H7 (cell line): Measurements from ENCODE around the gene MOG. TPM values are rescaled to one million over a fixed set of nuclear protein-coding genes. Genes with fewer than 3 reads are reported as not detected.
A peak's percentile ranks its signal among the peaks of the same experiment; 100 is the strongest.
"Not testable (repeated sequence)": the region's sequence is repeated elsewhere in the genome, so short reads cannot be mapped to it uniquely, and the experiment has no call there.

ENCODE experiments used
- DNase-seq: peaks from one replicate; pipeline ENCODE4 v3.0.0; 2012
- H3K27me3 ChIP-seq: 2 replicates; pipeline ENCODE4 v1.6.0; 2011; ENCODE audit warnings: mild to moderate bottlenecking, low read length; ENCODE audit not compliant: control insufficient read depth, insufficient read depth
- H3K36me3 ChIP-seq: replicated peaks from 2 replicates; pipeline ENCODE4 v1.5.1; 2011; ENCODE audit warnings: low read length; ENCODE audit not compliant: control insufficient read depth, insufficient read depth
- H3K4me3 ChIP-seq: 2 replicates; pipeline ENCODE4 v1.5.1; 2011; ENCODE audit warnings: low read depth, mild to moderate bottlenecking, control low read depth, low read length, moderate library complexity; ENCODE audit not compliant: insufficient read depth
- total RNA-seq: library from RNA; depleted of rRNA; stranded (reverse); fragments of >200 nt; shearing (Covaris generic); gene quantifications from 2 replicates; pipeline ENCODE4 v1.2.3, GENCODE V29; 2014

MOG gene
- total RNA-seq, 1 experiment from 2014 or later: 1.4 TPM

- H3K36me3 ChIP-seq: no peaks in the 10 kb centered on the region
- H3K4me3 ChIP-seq: no peak overlapping the region
- no peaks in the 10 kb centered on the region for H3K27me3 ChIP-seq
- DNase-seq: no peak
Observed at GRCh38 chr6:29655658-29656057, 1.2 kb upstream of the MOG start.

GRCh38 chr6:29656157-29656556, 735 bp upstream of the MOG start:
- H3K36me3 ChIP-seq: no peaks in the 10 kb centered on the region
- H3K27me3 ChIP-seq: no peaks in the 10 kb centered on the region
- H3K4me3 ChIP-seq: no peak overlapping the region
- no peak for DNase-seq

- Histone ChIP-seq H3K27me3 (no peaks in the 10 kb centered on the region), H3K4me3 (no peak overlapping the region), H3K36me3 (no peaks in the 10 kb centered on the region)
- DNase-seq: no peak
Observed at GRCh38 chr6:29661071-29661470, 4.2 kb downstream of the MOG start.

- not testable (repeated sequence) for H3K36me3 ChIP-seq, H3K4me3 ChIP-seq, H3K27me3 ChIP-seq
- peak; percentile 54 for DNase-seq
Observed at GRCh38 chr6:29661502-29662141, 4.7 kb downstream of the MOG start.

DNA sequence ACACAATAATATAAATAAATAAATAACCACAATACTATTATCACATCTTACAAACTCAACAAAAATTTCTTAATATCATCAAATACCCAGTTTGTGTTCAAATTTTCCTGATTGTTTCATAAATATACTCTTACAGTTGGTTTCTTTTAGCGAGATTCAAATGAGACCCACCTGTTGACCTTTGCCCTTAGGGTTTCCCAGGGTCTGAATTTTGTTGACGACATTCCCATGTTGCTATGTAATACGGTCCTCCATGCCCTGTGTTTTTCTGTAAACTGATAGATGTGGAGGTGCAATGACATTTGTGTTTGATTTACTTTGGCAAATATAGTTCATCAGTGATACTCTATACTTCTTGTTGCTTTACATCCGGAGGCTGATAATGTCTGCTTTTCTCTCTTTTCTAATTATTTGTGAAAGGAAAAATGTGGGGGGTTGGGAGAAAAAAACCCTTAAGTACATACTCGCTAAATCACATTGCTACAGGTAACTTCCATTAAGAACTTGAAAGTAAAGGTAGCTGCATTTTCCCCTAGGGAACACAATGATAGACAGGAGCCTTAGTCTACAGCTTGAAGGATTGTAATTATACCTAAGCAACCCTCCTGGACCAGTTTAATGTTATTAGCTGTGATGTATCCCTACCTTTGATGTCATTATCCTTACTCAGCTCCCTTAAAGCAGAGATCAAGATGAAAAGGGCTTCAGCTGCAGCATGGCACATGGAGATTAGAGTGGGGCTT, 6.6 kb downstream of the MOG start:
- Histone ChIP-seq H3K27me3 (no peaks in the 10 kb centered on the region), H3K4me3 (no peak overlapping the region), H3K36me3 (no peaks in the 10 kb centered on the region)
- no peak for DNase-seq

- DNase-seq: no peak
- Histone ChIP-seq H3K36me3 (no peaks in the 10 kb centered on the region), H3K4me3 (no peak overlapping the region), H3K27me3 (no peaks in the 10 kb centered on the region)
Observed at GRCh38 chr6:29665942-29666825, 9.3 kb downstream of the MOG start.

DNA sequence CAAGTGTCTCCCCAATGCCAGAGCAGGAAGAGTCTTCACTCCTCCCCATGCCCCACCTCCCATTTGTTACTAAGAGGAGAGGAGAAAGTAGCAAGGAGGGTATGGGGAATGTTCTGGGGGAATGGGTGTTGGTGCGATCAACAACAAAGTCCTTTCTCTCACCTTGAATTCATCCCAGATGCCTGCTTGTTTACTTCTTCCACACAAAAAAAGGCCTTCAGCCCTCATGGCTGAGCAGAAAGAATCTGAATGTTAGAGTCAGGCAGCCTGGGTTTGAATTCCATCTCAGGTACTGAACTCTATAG, 9.9 kb downstream of the MOG start:
- no peaks in the 10 kb centered on the region for H3K27me3 ChIP-seq
- DNase-seq: no peak

DNA sequence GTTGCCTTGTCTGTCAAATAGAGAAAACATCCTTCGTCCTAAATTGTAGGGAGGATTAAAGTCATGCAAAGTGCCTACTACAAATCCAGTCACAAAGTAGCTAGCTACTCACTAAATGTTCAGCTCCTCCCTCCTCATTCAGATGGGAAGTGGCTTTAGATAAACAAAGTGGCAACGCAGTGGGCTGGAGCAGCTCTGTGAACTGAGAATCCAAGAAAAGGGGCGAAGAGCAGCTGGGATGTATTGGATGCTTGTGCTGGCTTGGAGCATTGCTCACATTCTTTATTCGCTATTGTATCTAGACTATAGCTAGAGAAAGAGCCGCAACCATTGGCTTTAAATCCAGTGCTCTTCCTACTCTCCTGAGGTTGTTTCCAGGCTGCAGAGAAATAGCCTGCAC, 10.3 kb downstream of the MOG start:
- DNase-seq: peak; percentile 44
- H3K4me3 ChIP-seq: no peak overlapping the region
- H3K27me3 ChIP-seq: no peaks in the 10 kb centered on the region
- peaks cover 1% of the 10 kb centered on the region; the same call in 1 of the 2 replicates for H3K36me3 ChIP-seq

More for the DNA sequence above, 9.9 kb downstream of the MOG start:
- Histone ChIP-seq H3K36me3 (peaks cover 1% of the 10 kb centered on the region; the same call in 1 of the 2 replicates), H3K4me3 (no peak overlapping the region)

GRCh38 chr6:29671026-29671425, 14.1 kb downstream of the MOG start:
- Histone ChIP-seq H3K27me3 (no peaks in the 10 kb centered on the region), H3K36me3 (peaks cover 1% of the 10 kb centered on the region; the same call in 1 of the 2 replicates), H3K4me3 (no peak overlapping the region)
- DNase-seq: no peak

- DNase-seq, H3K27me3 ChIP-seq, H3K36me3 ChIP-seq, H3K4me3 ChIP-seq: not testable (repeated sequence)
Observed at GRCh38 chr6:29672116-29672515, 15.2 kb downstream of the MOG start.

DNA sequence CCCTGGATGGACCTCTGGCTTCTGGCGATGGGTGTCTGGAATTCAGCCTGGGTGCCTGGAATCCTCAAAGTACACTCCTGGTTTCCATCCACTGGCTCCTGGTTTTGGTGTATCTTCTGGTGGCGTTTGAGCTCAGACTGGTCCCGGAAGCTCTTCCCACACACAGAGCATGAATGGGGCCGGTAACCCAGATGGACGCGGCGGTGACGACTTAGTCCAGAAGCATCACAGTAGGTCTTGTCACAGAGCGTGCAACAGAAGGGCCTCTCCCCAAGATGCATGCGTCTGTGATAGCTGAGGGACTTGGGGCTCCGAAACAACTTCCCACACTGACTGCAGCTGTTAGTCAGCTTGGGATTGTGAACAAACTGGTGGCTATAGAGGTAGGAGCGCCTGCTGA, 16.3 kb downstream of the MOG start:
- no peak for DNase-seq
- Histone ChIP-seq H3K36me3 (peaks cover 1% of the 10 kb centered on the region; the same call in 1 of the 2 replicates), H3K4me3 (no peak overlapping the region), H3K27me3 (no peaks in the 10 kb centered on the region)

- no peak for DNase-seq
- Histone ChIP-seq H3K36me3 (peaks cover 1% of the 10 kb centered on the region; the same call in 1 of the 2 replicates), H3K4me3 (no peak overlapping the region), H3K27me3 (no peaks in the 10 kb centered on the region)
Observed at GRCh38 chr6:29674008-29674407, 17.1 kb downstream of the MOG start.

DNA sequence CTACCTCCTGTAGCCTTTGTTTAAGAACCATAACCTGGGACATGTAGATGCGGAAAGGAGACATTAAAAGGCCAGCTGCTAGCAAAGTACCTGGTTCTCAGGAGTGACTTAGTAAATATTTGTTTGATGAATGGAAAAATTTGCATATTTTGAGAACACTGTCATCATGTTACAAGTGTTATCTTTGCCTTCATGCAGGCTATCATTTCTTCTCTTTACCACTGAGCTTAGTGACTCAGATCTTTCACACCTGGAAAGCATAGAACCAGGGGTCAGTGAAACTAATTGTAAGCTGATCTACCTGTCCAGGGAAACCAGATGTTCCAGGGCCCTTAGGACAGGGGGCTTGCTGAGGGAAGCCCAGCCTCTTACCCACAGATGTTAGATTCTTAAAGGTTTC, 18.7 kb downstream of the MOG start:
- H3K27me3 ChIP-seq: no peaks in the 10 kb centered on the region
- H3K4me3 ChIP-seq: no peak overlapping the region
- no peak for DNase-seq
- peaks cover 1% of the 10 kb centered on the region; the same call in 1 of the 2 replicates for H3K36me3 ChIP-seq

DNA sequence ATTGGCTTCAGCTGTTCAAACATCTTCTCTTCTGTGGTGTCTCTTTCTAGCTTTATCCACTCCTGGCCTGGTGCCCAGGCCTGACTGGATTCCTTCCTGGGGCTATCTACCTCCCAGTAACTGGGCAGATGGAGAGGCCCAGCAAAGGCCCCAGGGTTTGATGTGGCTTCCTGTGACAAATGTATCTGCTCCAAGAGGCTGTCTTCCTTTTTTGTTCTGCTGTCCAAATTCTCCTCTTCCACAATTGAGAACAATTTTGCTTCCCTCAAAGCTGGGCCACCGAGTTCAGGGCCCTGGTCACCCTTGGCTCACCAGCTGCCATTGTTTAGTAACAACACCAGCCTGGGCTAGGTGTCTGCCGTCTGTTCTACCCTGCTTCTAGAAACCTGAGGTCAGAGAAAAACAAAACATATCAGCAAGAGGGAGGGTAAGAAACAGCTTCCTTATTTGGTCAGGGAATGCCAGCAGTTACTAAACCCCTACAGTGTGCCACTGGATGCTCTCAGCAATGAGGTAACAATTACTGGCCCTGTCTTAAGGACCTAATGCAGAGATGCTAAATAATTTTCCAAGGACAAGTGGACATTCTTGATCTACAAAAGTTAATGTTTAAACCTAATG, 20.2 kb downstream of the MOG start:
- H3K27me3 ChIP-seq: no peaks in the 10 kb centered on the region
- no peaks in the 10 kb centered on the region; the same call in 1 of the 2 replicates for H3K36me3 ChIP-seq
- H3K4me3 ChIP-seq: no peak overlapping the region
- no peak for DNase-seq
